Measurements from ENCODE around the gene CETP.

The CETP gene

GRCh38 chr16:56956756-56957155, 5.0 kb upstream of the CETP start:
- DNase-seq (ENCODE audit: low spot score), result no peak
- in situ Hi-C loops (cut with MboI; ENCODE audit: low pct_unique_long_range_greater_than_20kb, low sequenced_read_pairs, unreplicated experiment), result loop anchor here (10.0 kb wide), 1 partner anchor 92 kb away; the partner anchor contains the start of gene SLC12A3
- TF ChIP-seq CTCF (IDR thresholded peaks at IDR 0.05; ENCODE audit: extremely low read depth, insufficient read depth, missing control alignments), result no peak

GRCh38 chr16:56960681-56961281, 969 bp upstream of the CETP start:
- no peak for DNase-seq (ENCODE audit: low spot score)
- in situ Hi-C loops (cut with MboI; ENCODE audit: low pct_unique_long_range_greater_than_20kb, low sequenced_read_pairs, unreplicated experiment), result no loop called here
- no peak for TF ChIP-seq CTCF (IDR thresholded peaks at IDR 0.05; ENCODE audit: extremely low read depth, insufficient read depth, missing control alignments)

- in situ Hi-C loops (cut with MboI; ENCODE audit: low pct_unique_long_range_greater_than_20kb, low sequenced_read_pairs, unreplicated experiment), result no loop called here
- no peak for DNase-seq (ENCODE audit: low spot score)
- TF ChIP-seq CTCF (IDR thresholded peaks at IDR 0.05; ENCODE audit: extremely low read depth, insufficient read depth, missing control alignments), result no peak
Measured at GRCh38 chr16:56961386-56961785, 364 bp upstream of the CETP start.

GRCh38 chr16:56964243-56965148, 2.7 kb downstream of the CETP start:
- DNase-seq (ENCODE audit: low spot score), result peak; percentile 85
- TF ChIP-seq CTCF (IDR thresholded peaks at IDR 0.05; ENCODE audit: extremely low read depth, insufficient read depth, missing control alignments), result peak; percentile 100
- in situ Hi-C loops (cut with MboI; ENCODE audit: low pct_unique_long_range_greater_than_20kb, low sequenced_read_pairs, unreplicated experiment), result loop anchor here (5.0 kb wide), 1 partner anchor 78 kb away; no protein-coding TSS in a partner anchor

GRCh38 chr16:56965149-56966092, 3.7 kb downstream of the CETP start:
- no peak for TF ChIP-seq CTCF (IDR thresholded peaks at IDR 0.05; ENCODE audit: extremely low read depth, insufficient read depth, missing control alignments)
- in situ Hi-C loops (cut with MboI; ENCODE audit: low pct_unique_long_range_greater_than_20kb, low sequenced_read_pairs, unreplicated experiment), result loop anchor here (5.0 kb wide), 1 partner anchor 77 kb away; no protein-coding TSS in a partner anchor
- no peak for DNase-seq (ENCODE audit: low spot score)

- no peak for DNase-seq (ENCODE audit: low spot score)
- TF ChIP-seq CTCF (IDR thresholded peaks at IDR 0.05; ENCODE audit: extremely low read depth, insufficient read depth, missing control alignments), result no peak
- in situ Hi-C loops (cut with MboI; ENCODE audit: low pct_unique_long_range_greater_than_20kb, low sequenced_read_pairs, unreplicated experiment), result loop anchor here (5.0 kb wide), 1 partner anchor 76 kb away; no protein-coding TSS in a partner anchor
Measured at GRCh38 chr16:56966093-56966475, 4.3 kb downstream of the CETP start.

All from GM13977 (cell line).